ENCODE results near the gene MTUS2.

The MTUS2 gene

GRCh38 chr13:29266756-29267733 is 446.9 kb downstream of the MTUS2 start:
- no peak for DNase-seq

- DNase-seq, result no peak
Measured at GRCh38 chr13:29270271-29270985, 450.3 kb downstream of the MTUS2 start.

- no peak for DNase-seq
Measured at GRCh38 chr13:29271606-29272005, 451.5 kb downstream of the MTUS2 start.

- no peak for DNase-seq
Measured at GRCh38 chr13:29279356-29280254, 459.5 kb downstream of the MTUS2 start.

DNA sequence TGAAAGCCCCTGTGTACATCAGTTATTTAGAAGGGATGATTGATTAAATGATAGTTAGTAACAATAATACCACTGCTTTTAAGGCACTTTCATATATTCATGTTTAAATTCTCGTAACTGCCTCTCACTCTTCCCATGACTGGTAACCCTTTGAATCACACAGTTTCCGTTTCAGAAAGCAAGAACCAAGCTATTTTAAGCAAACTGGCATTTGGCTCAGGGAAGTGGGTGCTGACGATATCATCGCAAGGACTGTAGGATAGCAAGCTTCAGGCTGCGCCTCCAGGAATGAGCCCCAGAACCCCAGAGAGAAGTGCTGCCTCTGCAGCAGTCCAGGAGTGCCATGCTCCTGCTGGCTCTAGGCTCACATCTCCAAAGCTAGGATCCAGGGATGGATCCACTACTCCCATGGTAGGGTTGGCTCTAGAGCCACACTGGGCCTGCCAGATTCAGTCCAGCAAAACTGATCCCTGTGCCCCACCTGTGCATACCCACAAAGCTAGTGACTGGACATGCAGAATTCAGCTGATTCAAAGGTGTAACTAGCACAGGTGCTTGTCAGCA is 461.9 kb downstream of the MTUS2 start:
- DNase-seq, result no peak

DNA sequence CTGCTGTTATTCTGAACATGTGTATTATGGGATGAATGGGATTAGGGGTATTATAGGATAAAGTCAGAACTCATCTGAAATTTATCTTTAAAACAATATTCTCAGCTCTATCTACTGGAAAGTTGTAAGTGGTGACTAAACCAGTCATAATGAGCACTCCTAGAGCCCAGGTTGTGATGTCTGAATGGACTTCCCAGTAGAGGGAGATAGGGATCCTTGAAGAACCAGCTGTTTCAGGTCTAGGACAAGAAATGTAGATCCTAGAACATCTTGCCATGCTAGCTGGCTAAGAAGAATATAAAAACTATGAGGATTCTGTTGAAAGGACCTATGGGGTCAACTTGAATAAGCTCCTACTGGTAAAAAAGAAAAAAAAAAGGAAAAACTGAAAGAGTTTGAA is 464.6 kb downstream of the MTUS2 start:
- no peak for DNase-seq

GRCh38 chr13:29287237-29287636 is 467.1 kb downstream of the MTUS2 start:
- no peak for DNase-seq

DNA sequence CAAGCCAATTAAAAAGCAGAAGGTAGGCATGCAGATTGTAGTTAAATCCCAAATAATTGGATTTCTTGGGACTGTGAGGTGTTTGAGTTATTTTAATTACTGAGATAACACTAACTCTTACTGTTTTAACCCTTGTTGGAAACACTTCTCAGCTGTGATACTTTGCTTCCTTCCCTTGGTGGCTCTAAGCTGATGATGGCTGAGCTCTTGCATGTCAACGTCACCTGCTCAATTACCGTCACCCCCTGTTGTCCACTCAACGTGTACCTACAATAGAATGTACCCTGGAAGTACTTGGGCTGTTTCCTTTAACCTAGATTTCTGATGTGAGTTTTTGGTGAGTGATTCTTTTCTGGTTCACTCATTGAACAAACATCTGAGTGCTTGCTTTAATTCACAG is 471.9 kb downstream of the MTUS2 start:
- no peak for DNase-seq

GRCh38 chr13:29294821-29295220 is 474.7 kb downstream of the MTUS2 start:
- DNase-seq, result no peak

GRCh38 chr13:29301027-29301426 is 480.9 kb downstream of the MTUS2 start:
- DNase-seq, result no peak

GRCh38 chr13:29304148-29304547 is 484.0 kb downstream of the MTUS2 start:
- no peak for DNase-seq

DNA sequence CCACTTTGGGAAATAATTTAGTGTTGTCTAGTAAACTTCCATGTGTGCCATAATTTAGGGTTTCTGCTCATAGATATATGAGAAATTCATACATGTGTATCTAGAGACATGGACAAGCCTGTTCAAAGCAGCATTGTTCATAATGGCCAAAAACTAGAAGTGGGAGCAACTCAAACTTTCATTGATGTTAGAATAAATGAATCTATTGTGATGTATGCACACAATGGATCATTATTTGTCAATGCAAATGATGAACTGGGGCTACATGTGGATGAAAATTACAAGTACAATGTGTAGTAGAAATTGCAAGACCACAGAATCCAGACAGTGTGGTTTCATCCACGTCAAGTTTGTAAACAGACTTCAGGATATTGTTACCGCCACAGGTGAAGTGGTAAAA is 490.7 kb downstream of the MTUS2 start:
- DNase-seq, result no peak

GRCh38 chr13:29315847-29316246 is 495.7 kb downstream of the MTUS2 start:
- DNase-seq, result no peak

GRCh38 chr13:29317828-29318227 is 497.7 kb downstream of the MTUS2 start:
- no peak for DNase-seq

DNA sequence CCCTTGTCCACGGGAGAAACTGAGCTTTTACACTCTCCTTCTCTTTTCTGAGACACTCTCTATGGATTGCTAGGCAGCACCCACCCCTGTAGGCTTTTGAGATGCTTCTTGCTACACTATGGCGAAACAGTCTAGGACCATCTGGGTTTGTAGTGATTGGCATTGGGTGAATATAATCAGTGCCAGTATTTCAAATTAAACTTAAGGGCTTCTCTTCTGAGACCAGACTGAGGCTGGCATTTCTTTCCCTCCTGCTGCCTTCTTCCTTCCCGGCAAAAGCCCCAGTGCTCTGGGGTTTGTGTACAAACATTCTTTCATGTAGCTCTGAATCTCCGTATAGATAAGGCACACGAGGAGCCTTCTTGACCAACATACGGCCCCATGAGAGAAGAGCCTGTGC is 498.6 kb downstream of the MTUS2 start:
- DNase-seq, result no peak

DNA sequence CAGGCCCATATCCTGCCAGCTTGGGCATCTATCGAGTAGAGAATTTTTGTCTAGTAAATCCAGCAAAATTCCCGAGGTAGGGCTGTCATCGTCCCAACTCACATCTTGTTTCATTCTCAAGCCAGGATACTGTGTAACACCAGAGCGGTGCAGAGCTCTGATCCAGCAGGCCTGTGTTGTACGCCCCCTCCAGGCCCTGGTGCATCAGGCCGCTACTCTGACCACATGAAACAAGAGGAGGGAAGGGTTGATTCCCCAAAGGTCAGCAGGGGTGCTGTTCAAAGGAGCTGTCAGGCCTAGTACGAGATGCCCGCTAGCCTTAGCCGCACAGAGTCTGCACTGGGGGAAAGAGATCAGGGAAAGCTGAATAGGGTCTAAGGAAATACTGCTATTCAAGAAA is 499.3 kb downstream of the MTUS2 start:
- no peak for DNase-seq

GRCh38 chr13:29323954-29324353 is 503.8 kb downstream of the MTUS2 start:
- no peak for DNase-seq

DNA sequence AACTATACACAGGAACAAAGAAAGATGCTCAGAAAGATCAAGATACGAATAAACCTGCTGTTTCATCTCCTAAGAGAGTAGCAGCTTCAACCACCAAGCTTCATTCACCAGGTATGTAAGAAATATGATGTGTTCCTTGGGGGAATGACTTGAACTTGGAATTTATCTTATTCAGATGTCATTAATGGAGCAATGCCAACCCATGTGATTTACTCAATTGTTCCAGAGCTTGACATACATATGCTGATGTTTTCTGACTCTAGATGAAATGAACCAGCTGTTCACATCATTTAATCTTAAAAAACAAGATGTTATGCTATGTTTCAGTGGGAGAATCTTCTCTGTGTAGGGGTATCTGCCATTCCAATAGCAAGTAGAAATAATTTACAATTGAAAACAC is 504.5 kb downstream of the MTUS2 start:
- no peak for DNase-seq

- DNase-seq, result no peak
Measured at GRCh38 chr13:29328501-29328900, 508.4 kb downstream of the MTUS2 start.

DNA sequence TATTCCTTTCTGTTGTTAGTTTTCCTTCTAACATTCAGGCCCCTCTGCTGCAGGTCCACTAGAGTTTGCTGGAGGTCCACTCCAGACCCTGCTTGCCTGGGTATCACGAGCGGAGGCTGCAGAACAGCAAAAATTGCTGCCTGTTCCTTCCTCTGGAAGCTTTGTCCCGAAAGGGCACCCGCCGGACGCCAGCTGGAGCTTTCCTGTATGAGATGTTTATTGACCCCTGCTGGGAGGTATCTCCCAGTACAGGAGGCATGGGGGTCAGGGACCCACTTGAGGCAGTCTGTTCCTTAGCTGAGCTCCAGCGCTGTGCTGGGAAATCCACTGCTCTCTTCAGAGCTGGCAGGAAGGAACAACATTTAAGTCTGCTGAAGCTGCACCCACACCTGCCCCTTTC is 516.2 kb downstream of the MTUS2 start:
- no peak for DNase-seq

- no peak for DNase-seq
Measured at GRCh38 chr13:29339386-29340272, 519.5 kb downstream of the MTUS2 start.
